ENCODE data around the gene COL27A1.

Gene COL27A1

GRCh38 chr9:114249424-114250234, 94.3 kb downstream of the COL27A1 start:
- DNase-seq: no peak

- DNase-seq: no peak
Observed at GRCh38 chr9:114250235-114250568, 94.9 kb downstream of the COL27A1 start.

GRCh38 chr9:114250648-114251047, 95.3 kb downstream of the COL27A1 start:
- no peak for DNase-seq

GRCh38 chr9:114252394-114252793, 97.1 kb downstream of the COL27A1 start:
- no peak for DNase-seq

- DNase-seq: no peak
Observed at GRCh38 chr9:114256827-114257328, 101.5 kb downstream of the COL27A1 start.

- DNase-seq: no peak
Observed at GRCh38 chr9:114258218-114258617, 102.9 kb downstream of the COL27A1 start.

GRCh38 chr9:114258866-114259797, 103.8 kb downstream of the COL27A1 start:
- no peak for DNase-seq

GRCh38 chr9:114259798-114260523, 104.6 kb downstream of the COL27A1 start:
- no peak for DNase-seq

GRCh38 chr9:114261026-114261425, 105.7 kb downstream of the COL27A1 start:
- no peak for DNase-seq

GRCh38 chr9:114261987-114262386, 106.7 kb downstream of the COL27A1 start:
- DNase-seq: no peak

- DNase-seq: no peak
Observed at GRCh38 chr9:114263853-114264510, 108.6 kb downstream of the COL27A1 start.

GRCh38 chr9:114264806-114265550, 109.6 kb downstream of the COL27A1 start:
- no peak for DNase-seq

- DNase-seq: no peak
Observed at GRCh38 chr9:114266969-114267368, 111.6 kb downstream of the COL27A1 start.

GRCh38 chr9:114269023-114269422, 113.7 kb downstream of the COL27A1 start:
- no peak for DNase-seq

GRCh38 chr9:114270120-114270975, 115.0 kb downstream of the COL27A1 start:
- no peak for DNase-seq

GRCh38 chr9:114271556-114272510, 116.5 kb downstream of the COL27A1 start:
- DNase-seq: peak in 1 of 2 experiments; percentile 28

- DNase-seq: no peak
Observed at GRCh38 chr9:114272739-114273431, 117.5 kb downstream of the COL27A1 start.

- no peak for DNase-seq
Observed at GRCh38 chr9:114273461-114273881, 118.1 kb downstream of the COL27A1 start.

- no peak for DNase-seq
Observed at GRCh38 chr9:114274217-114274616, 118.9 kb downstream of the COL27A1 start.

All from activated CD4-positive, alpha-beta T cell treated with anti-CD3 and anti-CD28 coated beads, Interleukin-2, amount 50 U/mL, for 48 hours (primary cell).